HepG2 (cell line): ENCODE data around the gene TMEM222. TPM values are rescaled to one million over a fixed set of nuclear protein-coding genes. Genes with fewer than 3 reads are reported as not detected.

Source experiments
- ATAC-seq: fragments of 200-7000 bp; cut with Tn5 transposase; 3 replicates; pipeline ENCODE4 v1.9.1; 2020; ENCODE audit warnings: mild to moderate bottlenecking, moderate library complexity
- BruUV-seq: library from RNA; stranded (reverse); fragments of 400-500 nt; replicated peaks from 2 replicates; lab custom pipeline; 2021; lab: Mats Ljungman, UMichigan
- CTCF ChIA-PET: fragments of 300-600 bp; formaldehyde crosslinking; extraction: SDS; loops from one replicate; lab custom pipeline; 2021; ENCODE audit warnings: low total read pairs, inconsistent platforms, low intra/inter-chr PET ratio; lab: Yijun Ruan, JAX
- POLR2A ChIA-PET: fragments of 350-600 bp; sonication (Branson Sonifier 250); formaldehyde crosslinking; loops from one replicate; lab custom pipeline; 2020; ENCODE audit warnings: antibody characterized with exemption, inconsistent platforms; lab: Yijun Ruan, JAX
- DNase-seq: peaks from one replicate; pipeline ENCODE4 v3.0.0-alpha.2; 2015; ENCODE audit warnings: low spot score
- FAIRE-seq: peaks from 3 replicates; lab custom pipeline; 2011; peaks lifted over from hg19 to GRCh38; lab: Jason Lieb, UNC
- H2AFZ ChIP-seq: one replicate; pipeline ENCODE4 v1.6.1; 2011; ENCODE audit warnings: low read length, inconsistent platforms
- H3K27ac ChIP-seq: fragments of 300-600 bp; 3 replicates; pipeline ENCODE4 v1.8.0; 2011; ENCODE audit warnings: mixed run types, mild to moderate bottlenecking, mixed read lengths, low read length, inconsistent platforms; ENCODE audit not compliant: insufficient read depth; ENCODE audit errors: extremely low read length
- H3K27me3 ChIP-seq, 2 experiments: fragments of 200-600 bp in 1 of 2; 2 replicates in 1 of 2; 3 replicates in 1 of 2; pipeline versions ENCODE4 v1.6.0 to v1.8.0; 2011; ENCODE audit warnings: low read length in 2 of 2, mild to moderate bottlenecking in 2 of 2, moderate library complexity in 2 of 2, inconsistent platforms in 1 of 2; ENCODE audit not compliant: insufficient read depth in 2 of 2, control insufficient read depth in 1 of 2
- H3K36me3 ChIP-seq, 2 experiments: fragments of 200-600 bp in 1 of 2; replicated peaks in 1 of 2; 2 replicates in 1 of 2; 3 replicates in 1 of 2; pipeline versions ENCODE4 v1.5.1 to v1.8.0; 2011; ENCODE audit warnings: low read length in 2 of 2, inconsistent platforms in 1 of 2; ENCODE audit not compliant: insufficient read depth in 2 of 2, control insufficient read depth in 1 of 2
- H3K4me1 ChIP-seq: 2 replicates; pipeline ENCODE4 v1.5.1; 2012; ENCODE audit warnings: low read length, inconsistent platforms; ENCODE audit not compliant: insufficient read depth
- H3K4me2 ChIP-seq: 2 replicates; pipeline ENCODE4 v1.6.0; 2011; ENCODE audit warnings: low read depth, low read length, inconsistent platforms
- H3K4me3 ChIP-seq, 3 experiments: fragments of 200-600 bp in 1 of 3; sonication (generic), shearing (Covaris generic) in 1 of 3; replicated peaks in 1 of 3; 2 replicates each; pipeline ENCODE4 v1.5.1; 2011 to 2016; ENCODE audit warnings: low read length in 3 of 3, inconsistent platforms in 2 of 3, low read depth in 2 of 3, mild to moderate bottlenecking in 2 of 3, control low read depth in 1 of 3, mixed read lengths in 1 of 3; ENCODE audit not compliant: insufficient read depth in 1 of 3
- H3K79me2 ChIP-seq: one replicate; pipeline ENCODE4 v1.6.1; 2011; ENCODE audit warnings: low read length, inconsistent platforms; ENCODE audit not compliant: insufficient read depth
- H3K9ac ChIP-seq: 2 replicates; pipeline ENCODE4 v1.6.0; 2011; ENCODE audit warnings: mild to moderate bottlenecking, low read depth, low read length, inconsistent platforms; ENCODE audit not compliant: insufficient read depth
- H3K9me3 ChIP-seq: 2 replicates; pipeline ENCODE4 v1.5.1; 2012; ENCODE audit warnings: mild to moderate bottlenecking, low read length
- H4K20me1 ChIP-seq: 2 replicates; pipeline ENCODE4 v1.6.0; 2011; ENCODE audit warnings: inconsistent platforms, mild to moderate bottlenecking, low read length, moderate library complexity; ENCODE audit not compliant: insufficient read depth
- DPF2 ChIP-seq: sonication (generic); formaldehyde crosslinking; IDR thresholded peaks from 2 replicates; pipeline ENCODE4 v1.4.0; 2020; ENCODE audit warnings: mild to moderate bottlenecking, low read depth, missing genetic modification reagents, borderline replicate concordance
- FOXA3 ChIP-seq: IDR thresholded peaks from 2 replicates; pipeline ENCODE4 v1.6.1; 2016; ENCODE audit warnings: missing genetic modification reagents, missing compliant biosample characterization
- ZNF121 ChIP-seq: sonication (generic); formaldehyde crosslinking; IDR thresholded peaks from 2 replicates; pipeline ENCODE4 v1.5.0; 2020; ENCODE audit warnings: mild to moderate bottlenecking, missing genetic modification reagents
- WGBS: methylation state at CpG from one replicate; pipeline ENCODE4 v1.1.6; 2017; ENCODE audit warnings: low lambda C conversion rate; 5-methylcytosine and 5-hydroxymethylcytosine counted together
- in situ Hi-C: cut with HindIII; loops from 2 replicates; pipeline ENCODE4 v1.10.0; 2017; ENCODE audit warnings: low pct_unique_long_range_greater_than_20kb; ENCODE audit not compliant: extremely low pct_ligation_motif_present
- intact Hi-C: fragments of 100-400 bp; cut with micrococcal nuclease; formaldehyde crosslinking; loops from one replicate; pipeline ENCODE4 v1.10.0; 2022; ENCODE audit not compliant: unreplicated experiment
- polyA plus RNA-seq, 8 experiments: library from polyadenylated mRNA; depleted of rRNA in 3 of 8; stranded (reverse) in 7 of 8; unstranded in 1 of 8; fragments of >200 nt; fragmentation: Illumina TruSeq in 4 of 8; extraction: Trizol in 4 of 8; gene quantifications; 2 replicates each; pipeline versions ENCODE4 v1.2.1 to v1.2.3, GENCODE V29; 2011 to 2016; ENCODE audit warnings: low read depth in 4 of 8, missing spikeins in 1 of 8, mixed read lengths in 1 of 8; ENCODE audit not compliant: insufficient read depth in 1 of 8
- total RNA-seq, 5 experiments: library from RNA; depleted of rRNA; stranded (reverse); fragments of >200 nt; fragmentation: Illumina TruSeq; extraction: Trizol; gene quantifications; 2 replicates each; pipeline ENCODE4 v1.2.3, GENCODE V29; 2016; ENCODE audit warnings: low read depth in 1 of 5
- TF ChIP-seq, protein P1 (sequence below), 2 experiments: fragments of 450-650 bp in 1 of 2; sonication (generic) in 1 of 2; formaldehyde crosslinking; IDR thresholded peaks; 2 replicates each; pipeline versions ENCODE4 v1.5.0 to v1.8.0; 2020 to 2022; ENCODE audit warnings: mild to moderate bottlenecking in 1 of 2, missing genetic modification reagents in 1 of 2
- TF ChIP-seq, protein P2 (sequence below): sonication (generic); formaldehyde crosslinking; IDR thresholded peaks from 2 replicates; pipeline ENCODE4 v1.4.0; 2020; ENCODE audit warnings: missing genetic modification reagents
- TF ChIP-seq, protein P3 (sequence below): sonication (generic); formaldehyde crosslinking; IDR thresholded peaks from 2 replicates; pipeline ENCODE4 v1.8.1; 2023; ENCODE audit warnings: mild to moderate bottlenecking, missing genetic modification reagents, borderline replicate concordance

The TMEM222 gene
- total and polyA plus RNA-seq, 2 of the 13 experiments (the other 11 are each of a cell fraction or from before 2014, with no cell fraction given) = 22.7 to 29.6 TPM

DNA sequence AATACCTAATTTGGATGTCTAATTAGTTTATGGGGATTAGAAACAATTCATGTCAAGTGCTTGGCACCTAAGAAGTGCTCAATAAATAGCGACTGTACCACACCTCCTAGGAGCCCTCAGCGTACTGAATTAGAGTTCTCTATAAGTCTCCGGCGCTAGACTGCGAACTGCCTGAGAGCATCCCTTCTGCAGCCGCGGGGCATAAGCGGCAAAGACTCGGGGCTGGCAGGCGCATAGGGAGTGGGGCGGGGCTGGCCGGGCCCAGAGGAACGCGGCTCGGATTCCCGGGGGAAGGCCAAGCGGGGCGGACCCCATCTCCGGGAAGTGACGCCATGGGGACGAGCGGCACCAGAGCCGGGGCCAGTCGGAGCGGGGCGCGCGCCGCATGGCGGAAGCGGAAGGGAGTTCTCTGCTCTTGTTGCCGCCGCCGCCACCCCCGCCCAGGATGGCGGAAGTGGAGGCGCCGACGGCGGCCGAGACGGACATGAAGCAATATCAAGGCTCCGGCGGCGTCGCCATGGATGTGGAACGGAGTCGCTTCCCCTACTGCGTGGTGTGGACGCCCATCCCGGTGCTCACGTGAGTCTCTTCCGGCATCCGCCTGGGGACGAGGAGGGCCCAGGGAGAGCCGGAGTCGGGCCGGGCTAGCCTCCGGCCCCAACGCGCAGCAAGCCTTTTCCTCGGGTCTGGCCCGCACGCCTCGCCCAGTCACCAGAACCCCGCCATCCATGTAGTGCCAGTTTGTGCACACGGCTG lies at the start of gene TMEM222 (continued):
- TF ChIP-seq, protein P1, sequence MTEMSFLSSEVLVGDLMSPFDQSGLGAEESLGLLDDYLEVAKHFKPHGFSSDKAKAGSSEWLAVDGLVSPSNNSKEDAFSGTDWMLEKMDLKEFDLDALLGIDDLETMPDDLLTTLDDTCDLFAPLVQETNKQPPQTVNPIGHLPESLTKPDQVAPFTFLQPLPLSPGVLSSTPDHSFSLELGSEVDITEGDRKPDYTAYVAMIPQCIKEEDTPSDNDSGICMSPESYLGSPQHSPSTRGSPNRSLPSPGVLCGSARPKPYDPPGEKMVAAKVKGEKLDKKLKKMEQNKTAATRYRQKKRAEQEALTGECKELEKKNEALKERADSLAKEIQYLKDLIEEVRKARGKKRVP (CRISPR knock-in tag; IDR thresholded peaks at IDR 0.05) = peak in 1 of 2 experiments; percentile 90; a peak in 2 of 4 replicates
- TF ChIP-seq, protein P2, sequence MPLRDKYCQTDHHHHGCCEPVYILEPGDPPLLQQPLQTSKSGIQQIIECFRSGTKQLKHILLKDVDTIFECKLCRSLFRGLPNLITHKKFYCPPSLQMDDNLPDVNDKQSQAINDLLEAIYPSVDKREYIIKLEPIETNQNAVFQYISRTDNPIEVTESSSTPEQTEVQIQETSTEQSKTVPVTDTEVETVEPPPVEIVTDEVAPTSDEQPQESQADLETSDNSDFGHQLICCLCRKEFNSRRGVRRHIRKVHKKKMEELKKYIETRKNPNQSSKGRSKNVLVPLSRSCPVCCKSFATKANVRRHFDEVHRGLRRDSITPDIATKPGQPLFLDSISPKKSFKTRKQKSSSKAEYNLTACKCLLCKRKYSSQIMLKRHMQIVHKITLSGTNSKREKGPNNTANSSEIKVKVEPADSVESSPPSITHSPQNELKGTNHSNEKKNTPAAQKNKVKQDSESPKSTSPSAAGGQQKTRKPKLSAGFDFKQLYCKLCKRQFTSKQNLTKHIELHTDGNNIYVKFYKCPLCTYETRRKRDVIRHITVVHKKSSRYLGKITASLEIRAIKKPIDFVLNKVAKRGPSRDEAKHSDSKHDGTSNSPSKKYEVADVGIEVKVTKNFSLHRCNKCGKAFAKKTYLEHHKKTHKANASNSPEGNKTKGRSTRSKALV (CRISPR knock-in tag) = no peak
- peak; percentile 67; the same call in 1 of the 2 replicates for TF ChIP-seq FOXA3 (CRISPR knock-in tag)
- TF ChIP-seq, protein P3, sequence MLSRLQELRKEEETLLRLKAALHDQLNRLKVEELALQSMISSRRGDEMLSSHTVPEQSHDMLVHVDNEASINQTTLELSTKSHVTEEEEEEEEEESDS (CRISPR knock-in tag) = no peak; the same call in 1 of the 2 replicates

DNA sequence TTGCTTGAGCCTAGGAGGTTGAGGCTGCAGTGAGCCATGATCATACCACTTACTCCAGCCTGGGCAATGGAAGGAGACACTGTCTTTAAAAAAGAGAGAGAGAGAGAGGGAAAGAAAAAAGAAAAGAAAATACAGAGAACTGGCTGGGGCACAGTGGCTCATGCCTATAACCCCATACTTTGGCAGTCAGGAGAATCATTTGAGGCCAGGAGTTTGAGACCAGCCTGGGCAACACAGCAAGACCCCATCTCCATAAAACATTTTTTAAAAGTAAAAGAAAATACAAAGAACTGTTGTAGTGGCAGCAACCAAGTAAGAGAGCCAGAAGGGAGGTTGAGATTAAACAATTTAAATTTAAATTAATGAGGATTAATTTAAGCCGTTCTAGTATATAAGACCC lies 47.8 kb upstream of the TMEM222 start:
- Histone ChIP-seq H3K27me3 (no peaks in the 10 kb centered on the region), H3K9me3 (no peaks in the 10 kb centered on the region), H3K4me2 (no peak overlapping the region), H3K4me3 (no peak overlapping the region), H3K36me3 (no peaks in the 10 kb centered on the region)
- no peak for FAIRE-seq
- BruUV-seq = no TSS peak
- ATAC-seq = no peak
- in situ Hi-C loops = no loop called here
- 93% methylated on average over 1 of the region's 1 CpG for WGBS
- intact Hi-C loops = no loop called here
- TF ChIP-seq ZNF121 (CRISPR knock-in tag) = peak; percentile 37; the same call in 1 of the 2 replicates
- no peak for TF ChIP-seq DPF2 (CRISPR knock-in tag)
- TF ChIP-seq, all 625 proteins: peak for 1
- Histone ChIP-seq H2AFZ (no peak overlapping the region), H3K79me2 (no peaks in the 10 kb centered on the region), H3K27ac (no peak overlapping the region), H3K9ac (no peak overlapping the region), H3K4me1 (no peaks in the 10 kb centered on the region), H4K20me1 (no peaks in the 10 kb centered on the region)
- DNase-seq = no peak
- POLR2A ChIA-PET = no interaction called here
- CTCF ChIA-PET = no interaction called here
